NCI-H2029 treated with DMSO at 0.1 percent for 48 hours (cell line): ENCODE measurements around the gene SMYD3.
A peak's percentile ranks its signal among the peaks of the same experiment; 100 is the strongest.

Experiments used
- DNase-seq: peaks from one replicate; lab custom pipeline; 2025; lab: John Stamatoyannopoulos, UW

The SMYD3 gene

GRCh38 chr1:245906207-245906606, 600.9 kb downstream of the SMYD3 start:
- no peak for DNase-seq

- no peak for DNase-seq
Observed at GRCh38 chr1:245903851-245904250, 603.2 kb downstream of the SMYD3 start.

GRCh38 chr1:245901565-245901964, 605.5 kb downstream of the SMYD3 start:
- no peak for DNase-seq

GRCh38 chr1:245901037-245901436, 606.0 kb downstream of the SMYD3 start:
- no peak for DNase-seq

- DNase-seq, result no peak
Observed at GRCh38 chr1:245898581-245898980, 608.5 kb downstream of the SMYD3 start.

- DNase-seq, result no peak
Observed at GRCh38 chr1:245896258-245896657, 610.8 kb downstream of the SMYD3 start.

- no peak for DNase-seq
Observed at GRCh38 chr1:245895455-245895959, 611.6 kb downstream of the SMYD3 start.

GRCh38 chr1:245894843-245895242, 612.2 kb downstream of the SMYD3 start:
- no peak for DNase-seq

- DNase-seq, result no peak
Observed at GRCh38 chr1:245893025-245893424, 614.1 kb downstream of the SMYD3 start.

- DNase-seq, result no peak
Observed at GRCh38 chr1:245888809-245889208, 618.3 kb downstream of the SMYD3 start.

- no peak for DNase-seq
Observed at GRCh38 chr1:245887829-245888228, 619.2 kb downstream of the SMYD3 start.

- DNase-seq, result no peak
Observed at GRCh38 chr1:245881767-245882391, 625.2 kb downstream of the SMYD3 start.

- no peak for DNase-seq
Observed at GRCh38 chr1:245880754-245881403, 626.2 kb downstream of the SMYD3 start.

GRCh38 chr1:245879091-245879490, 628.0 kb downstream of the SMYD3 start:
- no peak for DNase-seq

GRCh38 chr1:245878585-245878984, 628.5 kb downstream of the SMYD3 start:
- no peak for DNase-seq

GRCh38 chr1:245877976-245878375, 629.1 kb downstream of the SMYD3 start:
- no peak for DNase-seq

- no peak for DNase-seq
Observed at GRCh38 chr1:245876586-245876985, 630.5 kb downstream of the SMYD3 start.

GRCh38 chr1:245875581-245876261, 631.4 kb downstream of the SMYD3 start:
- DNase-seq, result no peak

GRCh38 chr1:245874942-245875580, 632.0 kb downstream of the SMYD3 start:
- DNase-seq, result peak; percentile 68

GRCh38 chr1:245873883-245874671, 633.0 kb downstream of the SMYD3 start:
- no peak for DNase-seq

GRCh38 chr1:245873068-245873467, 634.0 kb downstream of the SMYD3 start:
- no peak for DNase-seq

- DNase-seq, result no peak
Observed at GRCh38 chr1:245872475-245872874, 634.6 kb downstream of the SMYD3 start.
